GM12892 (cell line): Measurements from ENCODE around the gene EXOC4.

ENCODE experiments used
- POLR2A ChIP-seq: IDR thresholded peaks from 2 replicates; pipeline ENCODE4 v1.6.1; 2011; ENCODE audit warnings: low read depth, low read length, control low read depth
- POLR2AphosphoS5 ChIP-seq: IDR thresholded peaks from 2 replicates; pipeline ENCODE4 v1.6.1; 2011; ENCODE audit warnings: low read depth, low read length, control low read depth
- TAF1 ChIP-seq: IDR thresholded peaks from 2 replicates; pipeline ENCODE4 v1.6.1; 2011; ENCODE audit warnings: low read depth, mild to moderate bottlenecking, control low read depth, low read length, borderline replicate concordance

- TF ChIP-seq POLR2A, result no peak
- TF ChIP-seq TAF1, result no peak
- TF ChIP-seq POLR2AphosphoS5, result no peak
Observed at GRCh38 chr7:133962646-133963045, 709.8 kb downstream of the EXOC4 start.
